Heart left ventricle (tissue), 16 donors: ENCODE measurements around the gene MEX3B. TPM values are rescaled to one million over a fixed set of nuclear protein-coding genes. Genes with fewer than 3 reads are reported as not detected.
A peak's percentile ranks its signal among the peaks of the same experiment; 100 is the strongest.
"Not testable (repeated sequence)": the region's sequence is repeated elsewhere in the genome, so short reads cannot be mapped to it uniquely, and the experiment has no call there.

Source experiments
- ATAC-seq, 4 donors: fragments of 200-7000 bp; cut with Tn5 transposase; one replicate each; pipeline ENCODE4 v1.9.1; 2020 to 2022; ENCODE audit warnings: moderate library complexity in 4 of 4, mild to moderate bottlenecking in 3 of 4, moderate number of reproducible peaks in 1 of 4
- DNase-seq, 5 donors: peaks; one replicate each; pipeline ENCODE4 v3.0.0-alpha.2; 2020
- H3K27ac ChIP-seq, 12 donors: fragments of 200-600 bp; sonication (generic) in 4 of 12; one replicate each; pipeline versions ENCODE4 v1.5.0 to v1.8.0; 2016 to 2022; ENCODE audit warnings: mild to moderate bottlenecking in 2 of 12
- H3K27me3 ChIP-seq, 9 donors: fragments of 200-600 bp; sonication (generic) in 2 of 9; one replicate each; pipeline versions ENCODE4 v1.5.1 to v1.8.0; 2016 to 2022; ENCODE audit warnings: mild to moderate bottlenecking in 3 of 9
- H3K36me3 ChIP-seq, 9 donors: fragments of 200-600 bp; sonication (generic) in 2 of 9; one replicate each; pipeline versions ENCODE4 v1.5.0 to v1.8.0; 2018 to 2022; ENCODE audit warnings: mild to moderate bottlenecking in 2 of 9
- H3K4me1 ChIP-seq, 12 donors: fragments of 200-600 bp; sonication (generic) in 4 of 12; one replicate each; pipeline versions ENCODE4 v1.5.0 to v1.8.0; 2016 to 2022; ENCODE audit warnings: mild to moderate bottlenecking in 3 of 12
- H3K4me3 ChIP-seq, 12 donors: fragments of 200-600 bp; sonication (generic) in 4 of 12; one replicate each; pipeline versions ENCODE4 v1.5.0 to v1.8.0; 2017 to 2022; ENCODE audit warnings: mild to moderate bottlenecking in 9 of 12, moderate library complexity in 4 of 12
- H3K9me3 ChIP-seq, 12 donors: fragments of 200-600 bp; sonication (generic) in 4 of 12; one replicate each; pipeline versions ENCODE4 v1.5.0 to v1.8.0; 2016 to 2022; ENCODE audit warnings: mild to moderate bottlenecking in 1 of 12
- CTCF ChIP-seq, 12 donors: fragments of 200-600 bp; sonication (generic) in 4 of 12; IDR thresholded peaks; one replicate each; pipeline versions ENCODE4 v1.5.0 to v1.8.0; 2018 to 2022; ENCODE audit warnings: antibody characterized with exemption in 12 of 12, mild to moderate bottlenecking in 5 of 12
- POLR2A ChIP-seq, 2 donors: fragments of 450-650 bp; IDR thresholded peaks; one replicate each; pipeline ENCODE4 v1.6.1; 2017; ENCODE audit warnings: antibody characterized with exemption in 2 of 2, mild to moderate bottlenecking in 2 of 2, moderate library complexity in 2 of 2
- WGBS, 4 donors: extraction: QIAGEN DNeasy Blood & Tissue Kit in 2 of 4; methylation state at CpG; one replicate each; pipeline versions ENCODE4 v1.1.5 to v1.1.7; 2013 to 2018; 5-methylcytosine and 5-hydroxymethylcytosine counted together
- intact Hi-C, 10 donors: fragments of 100-400 bp; cut with DNase I; formaldehyde crosslinking; loops; one replicate each; pipeline versions ENCODE4 v1.11.1 to v1.14.2; 2022
- polyA plus RNA-seq, 2 donors: library from polyadenylated mRNA; stranded (reverse); fragments of 200-250 nt; gene quantifications; one replicate each; pipeline ENCODE4 v1.2.3, GENCODE V29; 2013
- total RNA-seq, 9 donors: library from RNA; depleted of rRNA in 2 of 9; stranded (reverse); fragments of >200 nt in 2 of 9; fragmentation: NEBNext Ultra II Directional in 3 of 9; extraction: Animal tissue kit (Norgen Biotek cat#: 25700) in 3 of 9; gene quantifications; one replicate each; pipeline versions ENCODE4 v1.1.0 to v1.2.4, GENCODE V29; 2016 to 2023
- donor health status: ischemic (EF 13 %, LVEDD 7.1; RV severe dilation, severe dysfunction).
- donor health status: healthy with polysubstance abuse.
- donor health status: DM: no; HTN: yes; CAD: no.
- donor health status: DM: no; HTN: no; CAD: no.
- donor health status: ischemic (EF 25% LVEDD 6.9; RV normal size, moderate dysfunction).
- donor health status: ischemic (EF 25% LVEDD 5.7; RV mildly dilated, moderate dysfunction).
- donor health status: healthy.
- donor health status: DM: yes; HTN: yes; CAD: no.
- donor health status: ischemic (EF 35%, LVEDD 5.7; RV mildly dilated, moderate dysfunction).
- donor health status: nonischemic (EF 11% LVEDD 7.7; RV severe dilation, severe dysfunction).
- donor health status: DM: yes; HTN: yes; CAD: no.
- donor health status: PGD.
- donor health status: ischemic (EF 29% LVEDD 5.4; RV normal size, mild dysfunction).
- donor health status: nonischemic (EF 23%, LVEDD 6.1; RV moderate dilation, normal function).

The MEX3B gene
- total and polyA plus RNA-seq, 11 donors: 1.3 to 5.3 (median 3.0) TPM

GRCh38 chr15:82012908-82013307, 32.9 kb downstream of the MEX3B start:
- no peak overlapping the region for H3K27ac ChIP-seq
- H3K4me3 ChIP-seq: no peak overlapping the region
- no peaks in the 10 kb centered on the region for H3K36me3 ChIP-seq
- TF ChIP-seq POLR2A (IDR thresholded peaks at IDR 0.05) (no peak), CTCF (IDR thresholded peaks at IDR 0.05) (no peak)
- no peaks in the 10 kb centered on the region for H3K4me1 ChIP-seq
- DNase-seq (no peak), ATAC-seq (no peak)
- WGBS, 4 donors: 74 to 92% (median 85%) methylated on average over 7 of the region's 7 CpGs
- intact Hi-C loops: no loop called here
- H3K9me3 ChIP-seq: no peaks in the 10 kb centered on the region
- H3K27me3 ChIP-seq: no peaks in the 10 kb centered on the region

- WGBS, 4 donors: 89 to 98% (median 90%) methylated on average over 1 of the region's 1 CpG
- DNase-seq (no peak), ATAC-seq (no peak)
- no peak overlapping the region for H3K27ac ChIP-seq
- H3K36me3 ChIP-seq: no peaks in the 10 kb centered on the region
- intact Hi-C loops: no loop called here
- no peaks in the 10 kb centered on the region for H3K4me1 ChIP-seq
- H3K9me3 ChIP-seq: peaks cover 0 to 17% (median 0%) of the 10 kb centered on the region in 12 donors
- H3K27me3 ChIP-seq: no peaks in the 10 kb centered on the region
- TF ChIP-seq POLR2A (IDR thresholded peaks at IDR 0.05) (no peak), CTCF (IDR thresholded peaks at IDR 0.05) (no peak)
- H3K4me3 ChIP-seq: no peak overlapping the region
Observed at GRCh38 chr15:82005239-82005638, 40.6 kb downstream of the MEX3B start.

- 56 to 81% (median 76%) methylated on average over 3 of the region's 3 CpGs for WGBS, 4 donors
Observed at GRCh38 chr15:82003916-82004315, 41.9 kb downstream of the MEX3B start.

GRCh38 chr15:81995081-81995480, 50.7 kb downstream of the MEX3B start:
- intact Hi-C loops, DNase-seq, H3K27ac ChIP-seq, ATAC-seq, H3K36me3 ChIP-seq, H3K27me3 ChIP-seq, H3K4me1 ChIP-seq: not testable (repeated sequence)
- Histone ChIP-seq H3K4me3 (peak overlapping the region in 6 of 12 donors; percentile 1 to 43 (median 24)), H3K9me3 (peaks cover 0 to 24% (median 14%) of the 10 kb centered on the region in 12 donors)
- 72 to 87% (median 83%) methylated on average over 22 of the region's 22 CpGs for WGBS, 4 donors

More at GRCh38 chr15:82003916-82004315, 41.9 kb downstream of the MEX3B start:
- H3K36me3 ChIP-seq: no peaks in the 10 kb centered on the region
- TF ChIP-seq POLR2A (IDR thresholded peaks at IDR 0.05) (no peak), CTCF (IDR thresholded peaks at IDR 0.05) (no peak)
- peaks cover 0 to 17% (median 0%) of the 10 kb centered on the region in 12 donors for H3K9me3 ChIP-seq
- no peak overlapping the region for H3K27ac ChIP-seq
- H3K27me3 ChIP-seq: no peaks in the 10 kb centered on the region
- ATAC-seq (no peak), DNase-seq (no peak)
- H3K4me3 ChIP-seq: no peak overlapping the region
- no peaks in the 10 kb centered on the region for H3K4me1 ChIP-seq
- intact Hi-C loops: no loop called here

GRCh38 chr15:81992523-81992922, 53.3 kb downstream of the MEX3B start:
- DNase-seq (no peak), ATAC-seq (no peak)
- peaks cover 0 to 5% (median 0%) of the 10 kb centered on the region in 9 donors for H3K27me3 ChIP-seq
- H3K4me1 ChIP-seq: no peaks in the 10 kb centered on the region
- intact Hi-C loops: no loop called here
- H3K27ac ChIP-seq: no peak overlapping the region
- WGBS, 4 donors: 75 to 98% (median 84%) methylated on average over 1 of the region's 1 CpG
- no peak overlapping the region for H3K4me3 ChIP-seq
- H3K9me3 ChIP-seq: peaks cover 0 to 24% (median 14%) of the 10 kb centered on the region in 12 donors
- no peaks in the 10 kb centered on the region for H3K36me3 ChIP-seq
- TF ChIP-seq POLR2A (IDR thresholded peaks at IDR 0.05) (no peak), CTCF (IDR thresholded peaks at IDR 0.05) (no peak)
